ENCODE results near the gene CBX5. TPM values are rescaled to one million over a fixed set of nuclear protein-coding genes. Genes with fewer than 3 reads are reported as not detected.
"Not testable (repeated sequence)": the region's sequence is repeated elsewhere in the genome, so short reads cannot be mapped to it uniquely, and the experiment has no call there.

CBX5 gene
- polyA plus RNA-seq, 1 donor from 2014 or later: 57.1 TPM

- H3K9me3 ChIP-seq (ENCODE audit: low read length); H3K9me2 ChIP-seq (ENCODE audit: insufficient read depth, low read length); H3F3A ChIP-seq (ENCODE audit: insufficient read depth, low read length, poor library complexity, severe bottlenecking); H2AFZ ChIP-seq (ENCODE audit: low read depth, low read length); H3K27me3 ChIP-seq (ENCODE audit: insufficient read depth, low read depth, low read length): not testable (repeated sequence)
- H3K4me3 ChIP-seq (ENCODE audit: low read length): peak overlapping the region; percentile 74
- H3K9ac ChIP-seq (ENCODE audit: low read length): peak overlapping the region; percentile 90
- peak overlapping the region; percentile 86 for H3K4me2 ChIP-seq (ENCODE audit: low read length)
- H3K27ac ChIP-seq (ENCODE audit: low read length): peak overlapping the region; percentile 97
- TF ChIP-seq TAF1 (IDR thresholded peaks at IDR 0.05; ENCODE audit: low read depth): peak; percentile 41
- H3K36me3 ChIP-seq (ENCODE audit: insufficient read depth, low read length): peaks cover 18% of the 10 kb centered on the region
- H4K20me1 ChIP-seq (ENCODE audit: insufficient read depth): peaks cover 27% of the 10 kb centered on the region
- peaks cover 61% of the 10 kb centered on the region for H3K79me2 ChIP-seq (replicated peaks; ENCODE audit: insufficient read depth, low read length)
Observed at GRCh38 chr12:54281694-54282093, 1.8 kb upstream of the CBX5 start.

GRCh38 chr12:54281261-54281638 lies 1.3 kb upstream of the CBX5 start:
- peak; percentile 22 for TF ChIP-seq MXI1 (conservative IDR thresholded peaks at IDR 0.05; ENCODE audit: poor library complexity, severe bottlenecking)
- H2AFZ ChIP-seq (ENCODE audit: low read depth, low read length); H3F3A ChIP-seq (ENCODE audit: insufficient read depth, low read length, poor library complexity, severe bottlenecking); H3K9me3 ChIP-seq (ENCODE audit: low read length); H3K9me2 ChIP-seq (ENCODE audit: insufficient read depth, low read length); H3K27me3 ChIP-seq (ENCODE audit: insufficient read depth, low read depth, low read length): not testable (repeated sequence)
- peak overlapping the region; percentile 90 for H3K9ac ChIP-seq (ENCODE audit: low read length)
- peak overlapping the region; percentile 97 for H3K27ac ChIP-seq (ENCODE audit: low read length)
- H3K79me2 ChIP-seq (replicated peaks; ENCODE audit: insufficient read depth, low read length): peaks cover 65% of the 10 kb centered on the region
- H3K36me3 ChIP-seq (ENCODE audit: insufficient read depth, low read length): peaks cover 15% of the 10 kb centered on the region
- H3K4me2 ChIP-seq (ENCODE audit: low read length): peak overlapping the region; percentile 86
- H3K4me3 ChIP-seq (ENCODE audit: low read length): peak overlapping the region; percentile 74
- peaks cover 24% of the 10 kb centered on the region for H4K20me1 ChIP-seq (ENCODE audit: insufficient read depth)

- peaks cover 9% of the 10 kb centered on the region for H3K36me3 ChIP-seq (ENCODE audit: insufficient read depth, low read length)
- no peaks in the 10 kb centered on the region for H3K9me2 ChIP-seq (ENCODE audit: insufficient read depth, low read length)
- peak within 1 kb of the TSS; percentile 90 for H3K9ac ChIP-seq (ENCODE audit: low read length)
- H3F3A ChIP-seq (ENCODE audit: insufficient read depth, low read length, poor library complexity, severe bottlenecking): peaks cover 7% of the 10 kb centered on the region
- H3K27me3 ChIP-seq (ENCODE audit: insufficient read depth, low read depth, low read length): no peaks in the 10 kb centered on the region
- H3K4me3 ChIP-seq (ENCODE audit: low read length): peak within 1 kb of the TSS; percentile 74
- TF ChIP-seq MXI1 (conservative IDR thresholded peaks at IDR 0.05; ENCODE audit: poor library complexity, severe bottlenecking): peak; percentile 97
- TF ChIP-seq TAF1 (IDR thresholded peaks at IDR 0.05; ENCODE audit: low read depth): peak; percentile 82
- TF ChIP-seq POLR2AphosphoS5 (IDR thresholded peaks at IDR 0.05): peak; percentile 97
- TF ChIP-seq SMC3 (conservative IDR thresholded peaks at IDR 0.05; ENCODE audit: poor library complexity): peak; percentile 58
- peak; percentile 63 for TF ChIP-seq EP300 (conservative IDR thresholded peaks at IDR 0.05; ENCODE audit: poor library complexity, severe bottlenecking)
- TF ChIP-seq REST (IDR thresholded peaks at IDR 0.05; ENCODE audit: borderline replicate concordance): peak; percentile 96
- peak; percentile 38 for TF ChIP-seq RAD21 (conservative IDR thresholded peaks at IDR 0.05)
- no peak for TF ChIP-seq EZH2 (IDR thresholded peaks at IDR 0.05; ENCODE audit: borderline replicate concordance, insufficient read depth, low read length, poor library complexity, severe bottlenecking)
- TF ChIP-seq CTCF (IDR thresholded peaks at IDR 0.05; ENCODE audit: poor library complexity, severe bottlenecking): peak; percentile 21
- peaks cover 19% of the 10 kb centered on the region for H4K20me1 ChIP-seq (ENCODE audit: insufficient read depth)
- H3K9me3 ChIP-seq (ENCODE audit: low read length): no peaks in the 10 kb centered on the region
- peak within 1 kb of the TSS; percentile 97 for H3K27ac ChIP-seq (ENCODE audit: low read length)
- H2AFZ ChIP-seq (ENCODE audit: low read depth, low read length): peak within 1 kb of the TSS; percentile 51
- H3K4me2 ChIP-seq (ENCODE audit: low read length): peak within 1 kb of the TSS; percentile 86
- H3K79me2 ChIP-seq (replicated peaks; ENCODE audit: insufficient read depth, low read length): peaks cover 71% of the 10 kb centered on the region
Observed at GRCh38 chr12:54280468-54281260, 742 bp upstream of the CBX5 start, which contains the start of gene HNRNPA1. TSS of gene HNRNPA1 (plus strand) at chr12:54280726. CDS start at chr12:54280808, 82 bp downstream.

Data from neural cell (in vitro differentiated cells).